IMR-90 (cell line): ENCODE results near the gene ZCCHC24. TPM values are rescaled to one million over a fixed set of nuclear protein-coding genes. Genes with fewer than 3 reads are reported as not detected.

Experiments
- ATAC-seq: fragments of 200-7000 bp; cut with Tn5 transposase; 2 replicates; pipeline ENCODE4 v1.9.1; 2020; ENCODE audit warnings: low read depth, mild to moderate bottlenecking, moderate library complexity
- BruUV-seq: library from RNA; stranded (reverse); fragments of 400-500 nt; replicated peaks from 2 replicates; lab custom pipeline; 2021; lab: Mats Ljungman, UMichigan
- CTCF ChIA-PET: fragments of 300-600 bp; formaldehyde crosslinking; extraction: SDS; loops from one replicate; lab custom pipeline; 2021; ENCODE audit warnings: antibody characterized with exemption; lab: Yijun Ruan, JAX
- POLR2A ChIA-PET: fragments of 300-600 bp; sonication (Branson Sonifier 250); formaldehyde crosslinking; loops from one replicate; lab custom pipeline; 2022; ENCODE audit warnings: antibody characterized with exemption; ENCODE audit not compliant: unreplicated experiment; lab: Charles Lee
- DNase-seq: peaks from one replicate; pipeline ENCODE4 v3.0.0; 2013
- H2AFZ ChIP-seq: replicated peaks from 2 replicates; pipeline ENCODE3; 2013; ENCODE audit warnings: low read length, mild to moderate bottlenecking; ENCODE audit not compliant: poor library complexity
- H2AK5ac ChIP-seq: 2 replicates; pipeline ENCODE4 v1.6.1; 2013; ENCODE audit warnings: low read depth, low read length, inconsistent platforms
- H2AK9ac ChIP-seq: replicated peaks from 2 replicates; pipeline ENCODE3; 2013; ENCODE audit warnings: mild to moderate bottlenecking, low read depth, low read length, moderate library complexity; ENCODE audit not compliant: poor library complexity
- H2BK120ac ChIP-seq: 2 replicates; pipeline ENCODE4 v1.6.1; 2013; ENCODE audit warnings: low read depth, low read length, inconsistent platforms
- H2BK15ac ChIP-seq: 3 replicates; pipeline ENCODE4 v1.6.1; 2013; ENCODE audit warnings: low read depth, low read length, inconsistent platforms
- H2BK20ac ChIP-seq: 2 replicates; pipeline ENCODE4 v1.6.1; 2013; ENCODE audit warnings: low read depth, mild to moderate bottlenecking, inconsistent platforms, low read length, moderate library complexity
- H2BK5ac ChIP-seq: 2 replicates; pipeline ENCODE4 v1.6.1; 2013; ENCODE audit warnings: mild to moderate bottlenecking, low read depth, low read length, inconsistent platforms; ENCODE audit not compliant: poor library complexity, severe bottlenecking
- H3K14ac ChIP-seq: replicated peaks from 2 replicates; pipeline ENCODE4 v1.6.1; 2013; ENCODE audit warnings: low read depth, low read length, inconsistent platforms
- H3K18ac ChIP-seq: 2 replicates; pipeline ENCODE4 v1.6.1; 2013; ENCODE audit warnings: low read depth, low read length, control low read depth
- H3K23ac ChIP-seq: 2 replicates; pipeline ENCODE4 v1.6.1; 2013; ENCODE audit warnings: low read depth, low read length, inconsistent platforms
- H3K27ac ChIP-seq: 2 replicates; pipeline ENCODE4 v1.5.1; 2013; ENCODE audit warnings: mild to moderate bottlenecking, control low read depth, low read length; ENCODE audit not compliant: insufficient read depth
- H3K27me3 ChIP-seq: 2 replicates; pipeline ENCODE4 v1.6.1; 2013; ENCODE audit warnings: low read length; ENCODE audit not compliant: control insufficient read depth, insufficient read depth
- H3K36me3 ChIP-seq: 2 replicates; pipeline ENCODE4 v1.6.1; 2013; ENCODE audit warnings: low read length, mixed read lengths; ENCODE audit not compliant: control insufficient read depth, insufficient read depth
- H3K4ac ChIP-seq: 2 replicates; pipeline ENCODE4 v1.6.1; 2013; ENCODE audit warnings: low read depth, low read length, inconsistent platforms
- H3K4me1 ChIP-seq: 2 replicates; pipeline ENCODE4 v1.6.1; 2013; ENCODE audit warnings: low read length, mixed read lengths; ENCODE audit not compliant: control insufficient read depth, insufficient read depth
- H3K4me2 ChIP-seq: 2 replicates; pipeline ENCODE4 v1.6.1; 2013; ENCODE audit warnings: low read depth, mild to moderate bottlenecking, control low read depth, low read length, moderate library complexity
- H3K4me3 ChIP-seq: 2 replicates; pipeline ENCODE4 v1.5.1; 2013; ENCODE audit warnings: low read depth, mild to moderate bottlenecking, control low read depth, low read length, moderate library complexity; ENCODE audit not compliant: insufficient read depth
- H3K56ac ChIP-seq: 2 replicates; pipeline ENCODE4 v1.6.1; 2013; ENCODE audit warnings: low read length, inconsistent platforms; ENCODE audit not compliant: insufficient read depth; ENCODE audit errors: extremely low read depth
- H3K79me1 ChIP-seq, 2 experiments: 2 replicates each; pipeline ENCODE4 v1.6.1; 2013; ENCODE audit warnings: low read length in 2 of 2, inconsistent platforms in 1 of 2, low read depth in 1 of 2
- H3K9ac ChIP-seq: 2 replicates; pipeline ENCODE4 v1.6.1; 2013; ENCODE audit warnings: low read depth, low read length, control low read depth
- H3K9me1 ChIP-seq: 2 replicates; pipeline ENCODE4 v1.6.1; 2013; ENCODE audit warnings: low read length, inconsistent platforms; ENCODE audit not compliant: insufficient read depth
- H3K9me3 ChIP-seq: 2 replicates; pipeline ENCODE4 v1.6.1; 2013; ENCODE audit warnings: low read length; ENCODE audit not compliant: control insufficient read depth, insufficient read depth
- H4K20me1 ChIP-seq: 2 replicates; pipeline ENCODE4 v1.6.1; 2013; ENCODE audit warnings: low read length, inconsistent platforms; ENCODE audit not compliant: insufficient read depth
- H4K5ac ChIP-seq: 2 replicates; pipeline ENCODE4 v1.6.1; 2013; ENCODE audit warnings: mild to moderate bottlenecking, low read depth, low read length, control low read depth
- H4K8ac ChIP-seq, 2 experiments: 2 replicates each; pipeline ENCODE4 v1.6.1; 2013; ENCODE audit warnings: low read depth in 2 of 2, low read length in 2 of 2, control low read depth in 1 of 2, inconsistent platforms in 1 of 2
- H4K91ac ChIP-seq: 2 replicates; pipeline ENCODE4 v1.6.1; 2013; ENCODE audit warnings: low read depth, low read length, inconsistent platforms; ENCODE audit not compliant: insufficient read depth
- BHLHE40 ChIP-seq: fragments of 150-350 bp; IDR thresholded peaks from 2 replicates; pipeline ENCODE4 v1.6.1; 2016; ENCODE audit warnings: mild to moderate bottlenecking, low read depth, low read length
- CEBPB ChIP-seq: IDR thresholded peaks from 2 replicates; pipeline ENCODE4 v1.6.1; 2012; ENCODE audit warnings: low read depth, low read length, improper control_type of control experiment
- CHD1 ChIP-seq: IDR thresholded peaks from 2 replicates; pipeline ENCODE4 v1.6.1; 2012; ENCODE audit warnings: low read depth, low read length, improper control_type of control experiment
- FOS ChIP-seq: fragments of 150-350 bp; IDR thresholded peaks from 2 replicates; pipeline ENCODE4 v1.6.1; 2016; ENCODE audit warnings: low read depth, low read length
- MAFK ChIP-seq: IDR thresholded peaks from 2 replicates; pipeline ENCODE4 v1.6.1; 2012; ENCODE audit warnings: low read depth, low read length, improper control_type of control experiment
- MAZ ChIP-seq: IDR thresholded peaks from 2 replicates; pipeline ENCODE4 v1.6.1; 2012; ENCODE audit warnings: low read depth, mild to moderate bottlenecking, low read length, improper control_type of control experiment, moderate library complexity, borderline replicate concordance
- MXI1 ChIP-seq: IDR thresholded peaks from 2 replicates; pipeline ENCODE4 v1.6.1; 2012; ENCODE audit warnings: low read depth, mild to moderate bottlenecking, low read length, moderate library complexity, borderline replicate concordance
- NFE2L2 ChIP-seq: fragments of 150-350 bp; IDR thresholded peaks from 2 replicates; pipeline ENCODE4 v1.6.1; 2016; ENCODE audit warnings: low read depth, mild to moderate bottlenecking, low read length
- POLR2A ChIP-seq: IDR thresholded peaks from 2 replicates; pipeline ENCODE4 v1.6.1; 2012; ENCODE audit warnings: mild to moderate bottlenecking, low read depth, low read length
- RAD21 ChIP-seq: IDR thresholded peaks from 2 replicates; pipeline ENCODE4 v1.6.1; 2012; ENCODE audit warnings: low read length, improper control_type of control experiment
- RCOR1 ChIP-seq: IDR thresholded peaks from 2 replicates; pipeline ENCODE4 v1.6.1; 2012; ENCODE audit warnings: mild to moderate bottlenecking, low read length, improper control_type of control experiment; ENCODE audit not compliant: insufficient replicate concordance
- RFX5 ChIP-seq: IDR thresholded peaks from 2 replicates; pipeline ENCODE4 v1.8.0; 2012; ENCODE audit warnings: low read depth, mild to moderate bottlenecking, low read length, moderate library complexity
- SMC3 ChIP-seq: fragments of 150-350 bp; IDR thresholded peaks from 2 replicates; pipeline ENCODE4 v1.6.1; 2016; ENCODE audit warnings: low read depth, mild to moderate bottlenecking, antibody characterized with exemption, low read length, moderate library complexity
- WGBS, 2 experiments: methylation state at CpG; one replicate each; pipeline versions ENCODE4 v1.1.5 to v1.1.7; 2013; ENCODE audit warnings: missing lambda C conversion rate in 2 of 2; ENCODE audit not compliant: insufficient read length in 1 of 2; ENCODE audit errors: extremely low coverage in 2 of 2; 5-methylcytosine and 5-hydroxymethylcytosine counted together
- dilution Hi-C: fragments of 300-500 bp; cut with HindIII; formaldehyde crosslinking; loops from one replicate; pipeline ENCODE4 v1.14.3; 2018; ENCODE audit warnings: low sequenced_read_pairs; ENCODE audit not compliant: unreplicated experiment
- in situ Hi-C: fragments of 300-500 bp; cut with MboI; formaldehyde crosslinking; loops from 3 replicates; pipeline ENCODE4 v1.14.3; 2019; ENCODE audit warnings: low sequenced_read_pairs, inconsistent platforms, mixed read lengths
- intact Hi-C: fragments of 100-400 bp; cut with micrococcal nuclease; formaldehyde crosslinking; loops from 2 replicates; pipeline ENCODE4 v1.10.0; 2022
- polyA plus RNA-seq, 3 experiments: library from polyadenylated mRNA; depleted of rRNA; stranded (reverse); fragments of >200 nt; gene quantifications; 2 replicates each; pipeline ENCODE4 v1.2.3, GENCODE V29; 2012; ENCODE audit warnings: low replicate concordance in 1 of 3
- total RNA-seq: library from RNA; depleted of rRNA; stranded (reverse); fragments of >200 nt; gene quantifications from 2 replicates; pipeline ENCODE4 v1.2.3, GENCODE V29; 2012
- TF ChIP-seq, protein P1 (sequence below): fragments of 150-350 bp; IDR thresholded peaks from 2 replicates; pipeline ENCODE4 v1.6.1; 2017; ENCODE audit warnings: mild to moderate bottlenecking, antibody characterized with exemption, low read length, low read depth
- TF ChIP-seq, protein P2 (sequence below): fragments of 150-350 bp; IDR thresholded peaks from 2 replicates; pipeline ENCODE4 v1.6.1; 2016; ENCODE audit warnings: low read depth, mild to moderate bottlenecking, low read length, moderate library complexity, borderline replicate concordance
- TF ChIP-seq, protein P3 (sequence below): conservative IDR thresholded peaks from 2 replicates; pipeline ENCODE4 v1.5.1; 2012; ENCODE audit warnings: mild to moderate bottlenecking, low read depth, low read length, improper control_type of control experiment

Gene ZCCHC24
- total and polyA plus RNA-seq, 2 of the 4 experiments (the other 2 are of a cell fraction) = 15.1 to 25.9 TPM

DNA sequence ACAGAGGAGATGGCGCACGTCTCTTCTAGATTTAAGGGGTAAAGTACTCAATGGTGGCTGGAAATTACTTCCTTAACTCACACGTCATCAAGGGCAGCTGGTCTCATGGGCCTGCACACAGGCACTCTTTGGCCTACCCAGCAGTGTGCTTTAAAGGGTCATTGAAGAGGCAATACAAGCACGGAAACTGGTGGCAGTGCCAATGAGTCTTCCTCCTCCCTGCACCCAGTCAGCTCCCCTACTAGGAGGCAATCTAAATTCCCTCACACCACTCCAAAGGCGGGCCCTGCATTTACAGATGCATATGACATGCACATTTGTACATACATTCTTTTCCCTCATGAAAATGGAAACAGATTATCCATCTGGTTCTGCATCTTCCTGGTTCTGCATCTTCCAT lies 50.8 kb downstream of the ZCCHC24 start:
- Histone ChIP-seq H3K9me1 (peaks cover 21% of the 10 kb centered on the region), H2AK5ac (no peak overlapping the region), H3K23ac (no peak overlapping the region), H4K20me1 (peaks cover 6% of the 10 kb centered on the region), H3K27me3 (no peaks in the 10 kb centered on the region), H4K8ac (no peak overlapping the region), H3K14ac (no peak overlapping the region), H3K27ac (no peak overlapping the region), H2BK5ac (no peak overlapping the region), H4K91ac (no peak overlapping the region), H3K4me1 (peaks cover 16% of the 10 kb centered on the region), H3K18ac (no peak overlapping the region), H3K79me1 (peaks cover 48 to 69% of the 10 kb centered on the region in 2 experiments), H3K9ac (no peak overlapping the region), H3K9me3 (no peaks in the 10 kb centered on the region), H2BK120ac (no peak overlapping the region), H3K36me3 (peaks cover 51% of the 10 kb centered on the region; the same call in 1 of the 2 replicates), H3K56ac (no peak overlapping the region), H2AK9ac (no peak overlapping the region), H3K4ac (no peak overlapping the region), H2BK15ac (no peak overlapping the region), H4K5ac (no peak overlapping the region), H2AFZ (no peak overlapping the region), H3K4me2 (no peak overlapping the region), H2BK20ac (no peak overlapping the region), H3K4me3 (no peak overlapping the region)
- no peak for ATAC-seq
- BruUV-seq = no TSS peak
- 79% methylated on average over 2 of the region's 5 CpGs; no CpG with 5 or more reads in 1 of the 2 experiments for WGBS, 2 experiments
- dilution Hi-C loops (no loop called here), in situ Hi-C loops (loop anchor here (25.0 kb wide), 1 partner anchor 93 kb away; no protein-coding TSS in a partner anchor), intact Hi-C loops (no loop called here)
- CTCF ChIA-PET = interaction anchor here (0.7 kb wide), 1 partner anchor 73 kb away, joined by 3 read pairs; no protein-coding TSS in a partner anchor
- POLR2A ChIA-PET = no interaction called here
- TF ChIP-seq SMC3 (no peak), CEBPB (no peak), NFE2L2 (no peak), RCOR1 (no peak), RAD21 (no peak), RFX5 (no peak), CHD1 (no peak), FOS (no peak), MAZ (no peak), MAFK (no peak), MXI1 (no peak), POLR2A (no peak), BHLHE40 (no peak)
- TF ChIP-seq, protein P1, sequence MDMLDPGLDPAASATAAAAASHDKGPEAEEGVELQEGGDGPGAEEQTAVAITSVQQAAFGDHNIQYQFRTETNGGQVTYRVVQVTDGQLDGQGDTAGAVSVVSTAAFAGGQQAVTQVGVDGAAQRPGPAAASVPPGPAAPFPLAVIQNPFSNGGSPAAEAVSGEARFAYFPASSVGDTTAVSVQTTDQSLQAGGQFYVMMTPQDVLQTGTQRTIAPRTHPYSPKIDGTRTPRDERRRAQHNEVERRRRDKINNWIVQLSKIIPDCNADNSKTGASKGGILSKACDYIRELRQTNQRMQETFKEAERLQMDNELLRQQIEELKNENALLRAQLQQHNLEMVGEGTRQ = no peak
- TF ChIP-seq, protein P2, sequence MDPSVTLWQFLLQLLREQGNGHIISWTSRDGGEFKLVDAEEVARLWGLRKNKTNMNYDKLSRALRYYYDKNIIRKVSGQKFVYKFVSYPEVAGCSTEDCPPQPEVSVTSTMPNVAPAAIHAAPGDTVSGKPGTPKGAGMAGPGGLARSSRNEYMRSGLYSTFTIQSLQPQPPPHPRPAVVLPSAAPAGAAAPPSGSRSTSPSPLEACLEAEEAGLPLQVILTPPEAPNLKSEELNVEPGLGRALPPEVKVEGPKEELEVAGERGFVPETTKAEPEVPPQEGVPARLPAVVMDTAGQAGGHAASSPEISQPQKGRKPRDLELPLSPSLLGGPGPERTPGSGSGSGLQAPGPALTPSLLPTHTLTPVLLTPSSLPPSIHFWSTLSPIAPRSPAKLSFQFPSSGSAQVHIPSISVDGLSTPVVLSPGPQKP = no peak
- TF ChIP-seq, protein P3, sequence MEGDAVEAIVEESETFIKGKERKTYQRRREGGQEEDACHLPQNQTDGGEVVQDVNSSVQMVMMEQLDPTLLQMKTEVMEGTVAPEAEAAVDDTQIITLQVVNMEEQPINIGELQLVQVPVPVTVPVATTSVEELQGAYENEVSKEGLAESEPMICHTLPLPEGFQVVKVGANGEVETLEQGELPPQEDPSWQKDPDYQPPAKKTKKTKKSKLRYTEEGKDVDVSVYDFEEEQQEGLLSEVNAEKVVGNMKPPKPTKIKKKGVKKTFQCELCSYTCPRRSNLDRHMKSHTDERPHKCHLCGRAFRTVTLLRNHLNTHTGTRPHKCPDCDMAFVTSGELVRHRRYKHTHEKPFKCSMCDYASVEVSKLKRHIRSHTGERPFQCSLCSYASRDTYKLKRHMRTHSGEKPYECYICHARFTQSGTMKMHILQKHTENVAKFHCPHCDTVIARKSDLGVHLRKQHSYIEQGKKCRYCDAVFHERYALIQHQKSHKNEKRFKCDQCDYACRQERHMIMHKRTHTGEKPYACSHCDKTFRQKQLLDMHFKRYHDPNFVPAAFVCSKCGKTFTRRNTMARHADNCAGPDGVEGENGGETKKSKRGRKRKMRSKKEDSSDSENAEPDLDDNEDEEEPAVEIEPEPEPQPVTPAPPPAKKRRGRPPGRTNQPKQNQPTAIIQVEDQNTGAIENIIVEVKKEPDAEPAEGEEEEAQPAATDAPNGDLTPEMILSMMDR = no peak
- no peak for DNase-seq
